ENCODE data around the gene FABP7. TPM values are rescaled to one million over a fixed set of nuclear protein-coding genes. Genes with fewer than 3 reads are reported as not detected.

The FABP7 gene
- total RNA-seq, 1 experiment from 2014 or later, result not detected

- ChIA-PET POLR2A (ENCODE audit: unreplicated experiment) (interaction anchor here (1.4 kb wide), 1 partner anchor 8 kb away, joined by 8 read pairs; no protein-coding TSS in a partner anchor), CTCF (interaction anchor here (0.8 to 1.2 kb wide), 3 partner anchors 41 to 72 kb away, joined by 3 to 7 read pairs (median 3); no protein-coding TSS in a partner anchor)
- no peaks in the 10 kb centered on the region for H3K9me2 ChIP-seq (replicated peaks; ENCODE audit: low read length)
- H2AFZ ChIP-seq (ENCODE audit: low read length), result no peak overlapping the region
- peak overlapping the region; percentile 91 for H3K27ac ChIP-seq (ENCODE audit: low read length)
- H4K20me1 ChIP-seq (ENCODE audit: low read length), result no peaks in the 10 kb centered on the region
- BruUV-seq (replicated peaks), result no TSS peak
- H3K36me3 ChIP-seq (ENCODE audit: low read depth, low read length), result no peaks in the 10 kb centered on the region
- ATAC-seq (no peak), DNase-seq (no peak)
- peak overlapping the region; percentile 37 for H3K9ac ChIP-seq (ENCODE audit: low read length)
- H3K4me2 ChIP-seq (ENCODE audit: low read length), result peak overlapping the region; percentile 60
- TF ChIP-seq EZH2phosphoT487 (IDR thresholded peaks at IDR 0.05; ENCODE audit: borderline replicate concordance, low read length) (no peak), EZH2 (IDR thresholded peaks at IDR 0.05; ENCODE audit: low read length, unreplicated experiment) (no peak)
- 0 out of 2 replicates have a peak overlapping the region, but pooled peaks have one; percentile 21 for H3K4me3 ChIP-seq (ENCODE audit: low read length)
- H3K4me1 ChIP-seq (ENCODE audit: insufficient read depth, low read length), result peaks cover 36% of the 10 kb centered on the region
- H3K9me3 ChIP-seq (ENCODE audit: low read length), result no peaks in the 10 kb centered on the region
- H3F3A ChIP-seq (ENCODE audit: low read length, unreplicated experiment), result peaks cover 12% of the 10 kb centered on the region
- intact Hi-C loops (cut with micrococcal nuclease), result no loop called here
- H3K27me3 ChIP-seq (ENCODE audit: low read length), result no peaks in the 10 kb centered on the region
- peaks cover 11% of the 10 kb centered on the region; the same call in 1 of the 2 replicates for H3K79me2 ChIP-seq (ENCODE audit: low read length)
These were observed 18.0 kb downstream of the FABP7 start for GRCh38 chr6:122797537-122797936.

GRCh38 chr6:122798099-122798641 lies 18.7 kb downstream of the FABP7 start:
- ATAC-seq, result peak; percentile 90
- ChIA-PET POLR2A (ENCODE audit: unreplicated experiment) (interaction anchor here (0.5 to 1.4 kb wide), 3 partner anchors 9 to 293 kb away, joined by 4 to 8 read pairs (median 4); no protein-coding TSS in a partner anchor), CTCF (interaction anchor here (0.8 to 1.2 kb wide), 6 partner anchors 8 to 71 kb away, joined by 3 to 7 read pairs (median 3); no protein-coding TSS in a partner anchor)
- H3K79me2 ChIP-seq (ENCODE audit: low read length), result peaks cover 5% of the 10 kb centered on the region; the same call in 1 of the 2 replicates
- H3F3A ChIP-seq (ENCODE audit: low read length, unreplicated experiment), result peaks cover 12% of the 10 kb centered on the region
- H4K20me1 ChIP-seq (ENCODE audit: low read length), result no peaks in the 10 kb centered on the region
- 0 out of 2 replicates have a peak overlapping the region, but pooled peaks have one; percentile 23 for H2AFZ ChIP-seq (ENCODE audit: low read length)
- H3K9me2 ChIP-seq (replicated peaks; ENCODE audit: low read length), result no peaks in the 10 kb centered on the region
- peak overlapping the region; percentile 60 for H3K4me2 ChIP-seq (ENCODE audit: low read length)
- intact Hi-C loops (cut with micrococcal nuclease), result no loop called here
- peaks cover 36% of the 10 kb centered on the region for H3K4me1 ChIP-seq (ENCODE audit: insufficient read depth, low read length)
- no peaks in the 10 kb centered on the region for H3K9me3 ChIP-seq (ENCODE audit: low read length)
- H3K9ac ChIP-seq (ENCODE audit: low read length), result peak overlapping the region; percentile 37
- no peak for TF ChIP-seq CTCF (conservative IDR thresholded peaks at IDR 0.05; ENCODE audit: low read depth, low read length)
- TF ChIP-seq EZH2 (IDR thresholded peaks at IDR 0.05; ENCODE audit: low read length, unreplicated experiment), result no peak
- no peak for TF ChIP-seq EZH2phosphoT487 (IDR thresholded peaks at IDR 0.05; ENCODE audit: borderline replicate concordance, low read length)
- H3K27me3 ChIP-seq (ENCODE audit: low read length), result no peaks in the 10 kb centered on the region
- H3K27ac ChIP-seq (ENCODE audit: low read length), result peak overlapping the region; percentile 91
- H3K4me3 ChIP-seq (ENCODE audit: low read length), result 0 out of 2 replicates have a peak overlapping the region, but pooled peaks have one; percentile 21
- H3K36me3 ChIP-seq (ENCODE audit: low read depth, low read length), result no peaks in the 10 kb centered on the region
- BruUV-seq (replicated peaks), result no TSS peak
- peak; percentile 88 for DNase-seq

DNA sequence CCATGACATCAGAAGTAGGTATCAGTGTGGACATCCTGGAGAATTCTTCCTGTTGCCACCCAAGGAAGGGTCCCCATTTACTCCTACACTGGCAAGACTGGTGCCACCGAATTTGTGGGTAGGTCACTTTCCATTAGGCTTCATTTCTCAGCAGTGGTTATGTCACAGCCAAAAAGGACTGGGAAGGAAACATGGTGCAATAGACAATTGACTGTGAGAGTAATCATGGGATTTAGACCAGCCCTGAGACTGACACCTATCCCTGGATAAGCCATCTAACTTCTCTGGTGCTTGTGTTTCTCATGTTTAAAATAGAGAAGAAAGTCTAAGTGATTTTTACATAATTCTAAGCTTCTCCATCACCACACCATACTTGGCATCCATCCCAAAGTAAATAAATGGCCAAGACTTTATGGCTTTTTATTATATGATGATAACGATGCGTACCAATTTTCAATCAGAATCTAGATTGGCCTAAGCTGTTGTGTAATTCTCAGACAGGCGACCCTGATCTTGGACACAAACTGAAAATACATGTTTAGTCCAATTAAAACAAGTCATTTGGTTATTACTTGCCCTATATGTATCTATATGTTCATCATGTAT lies 19.7 kb downstream of the FABP7 start:
- Histone ChIP-seq H4K20me1 (ENCODE audit: low read length) (no peaks in the 10 kb centered on the region), H3K4me3 (ENCODE audit: low read length) (no peak overlapping the region), H3K4me1 (ENCODE audit: insufficient read depth, low read length) (peaks cover 36% of the 10 kb centered on the region), H3K9ac (ENCODE audit: low read length) (peak overlapping the region; percentile 45), H3K79me2 (ENCODE audit: low read length) (0 out of 2 replicates have a peak, but pooled peaks cover 4% of the 10 kb centered on the region), H2AFZ (ENCODE audit: low read length) (no peak overlapping the region), H3K4me2 (ENCODE audit: low read length) (peak overlapping the region; percentile 60), H3K27me3 (ENCODE audit: low read length) (no peaks in the 10 kb centered on the region), H3K9me3 (ENCODE audit: low read length) (no peaks in the 10 kb centered on the region), H3K27ac (ENCODE audit: low read length) (peak overlapping the region; percentile 91), H3K36me3 (ENCODE audit: low read depth, low read length) (no peaks in the 10 kb centered on the region), H3K9me2 (replicated peaks; ENCODE audit: low read length) (no peaks in the 10 kb centered on the region), H3F3A (ENCODE audit: low read length, unreplicated experiment) (peaks cover 12% of the 10 kb centered on the region)
- ChIA-PET POLR2A (ENCODE audit: unreplicated experiment) (interaction anchor here (0.6 kb wide), 1 partner anchor 10 kb away, joined by 3 read pairs; no protein-coding TSS in a partner anchor), CTCF (no interaction called here)
- intact Hi-C loops (cut with micrococcal nuclease), result no loop called here
- ATAC-seq (no peak), DNase-seq (no peak)
- TF ChIP-seq EZH2 (IDR thresholded peaks at IDR 0.05; ENCODE audit: low read length, unreplicated experiment), result no peak
- no peak for TF ChIP-seq EZH2phosphoT487 (IDR thresholded peaks at IDR 0.05; ENCODE audit: borderline replicate concordance, low read length)
- TF ChIP-seq CTCF (conservative IDR thresholded peaks at IDR 0.05; ENCODE audit: low read depth, low read length), result no peak
- no TSS peak for BruUV-seq (replicated peaks)
